RWPE1 (cell line): ENCODE data around the gene NAV3.

Source experiments
- CTCF ChIA-PET: fragments of 350-600 bp; sonication (Branson Sonifier 250); formaldehyde crosslinking; extraction: SDS; loops from one replicate; lab custom pipeline; 2021; lab: Yijun Ruan, JAX
- POLR2A ChIA-PET: fragments of 400-600 bp; formaldehyde crosslinking; extraction: SDS; loops from one replicate; lab custom pipeline; 2020; ENCODE audit warnings: antibody characterized with exemption; ENCODE audit not compliant: low non-redundant PET; lab: Yijun Ruan, JAX
- DNase-seq: peaks from one replicate; pipeline ENCODE4 v3.0.0; 2012; ENCODE audit warnings: low spot score
- H3K27ac ChIP-seq: fragments of 450-650 bp; 2 replicates; pipeline ENCODE4 v1.5.1; 2017
- TF ChIP-seq, protein P1 (sequence below): fragments of 450-650 bp; conservative IDR thresholded peaks from 2 replicates; pipeline ENCODE4 v1.5.1; 2017; ENCODE audit warnings: low read depth, mild to moderate bottlenecking

Gene NAV3

DNA sequence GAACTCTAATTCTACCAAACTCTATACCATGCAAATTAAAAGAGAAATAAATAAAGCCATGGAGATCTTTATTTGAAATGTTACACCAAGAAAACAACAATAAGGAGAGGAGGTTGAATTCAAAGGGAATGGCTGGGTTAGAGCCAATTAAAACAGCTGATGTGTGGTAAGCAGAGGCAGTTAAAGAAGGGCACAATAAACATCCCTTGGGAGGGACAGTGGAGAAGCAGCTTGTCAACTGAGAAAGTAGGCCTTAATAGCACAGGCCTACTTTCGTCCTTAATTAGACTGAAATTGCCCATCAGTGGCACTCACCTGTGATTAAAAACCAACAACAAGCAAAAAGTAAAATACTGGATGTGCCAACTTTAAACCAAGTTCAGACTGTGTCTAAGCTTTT lies 16.3 kb upstream of the NAV3 start:
- no peak overlapping the region for H3K27ac ChIP-seq
- ChIA-PET CTCF (no interaction called here), POLR2A (no interaction called here)
- TF ChIP-seq, protein P1, sequence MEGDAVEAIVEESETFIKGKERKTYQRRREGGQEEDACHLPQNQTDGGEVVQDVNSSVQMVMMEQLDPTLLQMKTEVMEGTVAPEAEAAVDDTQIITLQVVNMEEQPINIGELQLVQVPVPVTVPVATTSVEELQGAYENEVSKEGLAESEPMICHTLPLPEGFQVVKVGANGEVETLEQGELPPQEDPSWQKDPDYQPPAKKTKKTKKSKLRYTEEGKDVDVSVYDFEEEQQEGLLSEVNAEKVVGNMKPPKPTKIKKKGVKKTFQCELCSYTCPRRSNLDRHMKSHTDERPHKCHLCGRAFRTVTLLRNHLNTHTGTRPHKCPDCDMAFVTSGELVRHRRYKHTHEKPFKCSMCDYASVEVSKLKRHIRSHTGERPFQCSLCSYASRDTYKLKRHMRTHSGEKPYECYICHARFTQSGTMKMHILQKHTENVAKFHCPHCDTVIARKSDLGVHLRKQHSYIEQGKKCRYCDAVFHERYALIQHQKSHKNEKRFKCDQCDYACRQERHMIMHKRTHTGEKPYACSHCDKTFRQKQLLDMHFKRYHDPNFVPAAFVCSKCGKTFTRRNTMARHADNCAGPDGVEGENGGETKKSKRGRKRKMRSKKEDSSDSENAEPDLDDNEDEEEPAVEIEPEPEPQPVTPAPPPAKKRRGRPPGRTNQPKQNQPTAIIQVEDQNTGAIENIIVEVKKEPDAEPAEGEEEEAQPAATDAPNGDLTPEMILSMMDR = no peak
- DNase-seq = no peak

DNA sequence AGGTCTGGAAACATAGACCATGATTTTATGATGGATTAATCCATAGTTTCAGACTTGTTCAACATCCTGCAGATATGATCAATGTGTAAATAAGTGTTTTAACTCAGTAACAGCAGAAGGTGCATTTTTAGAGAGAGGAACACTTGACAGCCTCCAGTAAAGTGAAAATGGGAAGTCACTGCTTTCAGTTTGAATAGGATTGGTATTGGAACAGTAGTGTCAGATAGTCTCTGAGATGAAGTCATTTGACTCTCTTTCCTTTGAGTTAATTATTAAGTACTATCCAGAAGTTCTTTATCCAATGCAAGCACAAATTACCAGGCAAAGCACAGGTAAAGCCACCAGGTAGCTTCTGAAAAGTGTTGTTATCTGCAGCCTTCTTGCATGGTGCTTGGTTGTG lies 14.5 kb upstream of the NAV3 start:
- CTCF ChIA-PET = no interaction called here
- TF ChIP-seq, protein P1 = no peak

DNA sequence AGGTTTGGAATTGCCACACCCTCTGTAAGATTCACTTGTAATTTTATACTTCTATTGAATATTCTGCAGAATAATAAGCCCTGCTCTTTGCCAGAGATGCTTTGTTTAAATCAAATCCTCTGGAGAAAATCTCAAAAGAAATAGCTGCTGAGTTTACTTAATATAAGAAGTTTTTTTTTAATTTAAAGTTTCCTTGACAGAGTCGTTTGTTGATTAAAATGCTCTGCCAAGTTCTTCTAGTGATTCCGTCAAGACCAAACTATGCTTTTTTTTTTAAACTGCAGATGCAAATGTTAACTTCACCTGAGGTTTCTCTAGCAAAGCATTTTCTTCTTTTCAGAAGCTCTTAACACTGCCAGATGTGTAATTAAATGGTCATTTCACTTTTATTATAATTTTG lies 13.4 kb upstream of the NAV3 start:
- H3K27ac ChIP-seq = no peak overlapping the region
- ChIA-PET CTCF (no interaction called here), POLR2A (no interaction called here)
- TF ChIP-seq, protein P1 = no peak
- no peak for DNase-seq

More for the DNA sequence above, 14.5 kb upstream of the NAV3 start:
- no peak for DNase-seq
- H3K27ac ChIP-seq = no peak overlapping the region
- POLR2A ChIA-PET = no interaction called here

DNA sequence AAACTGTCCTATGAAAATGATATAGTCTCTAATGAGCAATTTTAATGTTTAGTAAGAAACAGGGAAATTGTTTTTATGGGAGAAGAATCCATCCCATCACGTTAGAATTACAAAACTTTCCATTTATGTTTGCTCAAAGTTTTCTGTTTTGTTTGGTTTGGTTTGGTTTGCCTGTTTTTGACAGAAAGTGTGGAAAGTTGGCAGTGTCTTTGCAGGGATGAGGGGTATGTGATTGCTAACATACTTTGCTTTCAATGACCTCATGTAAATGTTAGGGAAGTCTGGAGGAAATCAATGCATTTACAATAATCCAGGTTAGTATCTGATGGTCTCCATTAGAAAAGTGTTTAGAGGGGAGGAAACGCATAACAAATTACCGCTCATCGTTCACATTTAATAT lies 12.3 kb upstream of the NAV3 start:
- TF ChIP-seq, protein P1 = no peak
- POLR2A ChIA-PET = no interaction called here
- CTCF ChIA-PET = no interaction called here
- no peak overlapping the region for H3K27ac ChIP-seq
- no peak for DNase-seq

DNA sequence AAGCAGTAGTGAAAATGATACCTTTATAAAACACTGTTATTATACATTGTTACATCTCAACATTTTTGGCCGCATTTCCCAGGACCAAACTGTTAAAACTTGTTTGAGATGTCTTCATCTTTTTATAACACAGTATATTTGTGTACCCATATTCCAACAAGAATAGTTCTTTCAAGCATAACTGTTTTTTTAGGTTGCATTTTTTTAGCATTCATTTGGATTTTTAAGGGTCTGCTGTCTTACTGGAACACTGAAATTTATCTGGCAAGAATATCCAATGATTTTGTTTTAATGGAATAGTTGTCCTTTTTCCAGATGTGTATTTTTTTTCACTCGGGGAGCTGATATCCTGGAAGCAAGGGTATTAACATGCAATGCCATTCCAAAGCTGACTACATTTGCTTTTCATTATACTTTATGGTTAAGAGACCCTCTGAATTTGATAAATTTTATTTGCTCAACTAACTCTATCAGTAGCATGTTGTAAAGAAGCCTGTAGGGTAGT lies 8.9 kb upstream of the NAV3 start:
- CTCF ChIA-PET = interaction anchor here (0.6 kb wide), 1 partner anchor 32 kb away, joined by 7 read pairs; no protein-coding TSS in a partner anchor
- POLR2A ChIA-PET = no interaction called here
- TF ChIP-seq, protein P1 = no peak
- no peak overlapping the region for H3K27ac ChIP-seq
- no peak for DNase-seq

DNA sequence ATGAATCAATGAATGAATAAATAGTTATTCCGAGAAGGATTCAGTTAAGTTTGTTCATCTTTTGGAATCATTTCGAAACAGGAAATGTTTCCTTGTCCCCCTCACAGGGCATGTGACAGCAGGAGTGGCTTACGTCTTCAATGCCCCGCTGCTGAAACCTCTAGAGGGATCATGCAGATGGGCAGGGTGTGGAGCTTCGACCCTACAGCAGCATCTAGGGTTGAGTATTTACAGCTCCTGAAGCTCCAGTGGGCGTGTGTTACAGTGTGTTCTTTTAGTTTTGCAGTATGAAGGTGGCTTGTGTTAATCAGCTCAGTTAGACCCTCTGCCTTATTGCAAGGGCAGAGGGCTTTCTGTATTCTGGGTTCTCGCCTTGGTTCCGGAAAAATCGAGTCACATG lies 2.6 kb downstream of the NAV3 start:
- CTCF ChIA-PET = interaction anchor here (0.5 kb wide), 1 partner anchor 9 kb away, joined by 3 read pairs; no protein-coding TSS in a partner anchor
- TF ChIP-seq, protein P1 = no peak
- POLR2A ChIA-PET = no interaction called here
- no peak overlapping the region for H3K27ac ChIP-seq
- no peak for DNase-seq
